Astrocyte of the spinal cord (primary cell): ENCODE measurements around the gene PVR.
"Not testable (repeated sequence)": the region's sequence is repeated elsewhere in the genome, so short reads cannot be mapped to it uniquely, and the experiment has no call there.

ENCODE experiments used
- DNase-seq: peaks from one replicate; pipeline ENCODE4 v3.0.0; 2011; ENCODE audit warnings: low read depth, low spot score
- H3K4me3 ChIP-seq: 2 replicates; pipeline ENCODE4 v1.5.1; 2011; ENCODE audit warnings: low read depth, mild to moderate bottlenecking, low read length, moderate library complexity
- CTCF ChIP-seq: IDR thresholded peaks from 2 replicates; pipeline ENCODE4 v1.5.1; 2012; ENCODE audit warnings: low read depth, mild to moderate bottlenecking, low read length, inconsistent platforms
- in situ Hi-C: cut with HindIII; loops from 2 replicates; pipeline ENCODE4 v1.10.0; 2017; ENCODE audit warnings: low sequenced_read_pairs

The PVR gene

DNA sequence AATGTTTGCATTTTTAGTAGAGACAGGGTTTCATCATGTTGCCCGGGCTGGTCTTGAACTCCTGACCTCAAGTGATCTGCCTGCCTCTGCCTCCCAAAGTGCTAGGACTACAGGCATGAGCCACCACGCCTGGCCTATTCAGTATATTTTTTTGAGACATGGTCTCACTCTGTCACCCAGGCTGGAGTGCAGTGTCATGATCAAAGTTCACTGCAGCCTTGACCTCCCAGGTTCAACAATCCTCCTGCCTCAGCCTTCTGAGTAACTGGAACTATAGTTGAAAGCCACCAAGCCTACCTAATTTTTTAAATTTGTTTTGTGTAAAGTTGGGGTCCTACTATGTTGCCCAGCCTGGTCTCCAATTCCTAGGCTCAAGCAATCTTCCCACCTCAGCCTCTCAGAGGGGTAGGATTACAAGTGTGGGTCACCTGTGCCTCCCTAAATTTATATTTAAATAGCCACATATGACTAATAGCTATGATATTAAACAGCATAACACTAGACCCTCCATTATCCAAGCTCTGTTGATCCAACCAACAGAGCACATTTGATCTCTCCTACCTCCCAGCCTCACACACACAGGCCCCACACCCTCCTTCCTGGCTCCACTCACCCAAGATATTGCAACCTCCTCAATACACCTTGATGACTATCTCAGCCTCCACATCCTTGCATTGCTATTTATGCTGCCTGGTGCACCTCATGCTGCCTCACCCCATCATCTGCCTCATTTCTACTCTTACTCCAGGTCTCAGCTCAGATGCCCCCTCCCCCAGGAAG lies 25.5 kb downstream of the PVR start:
- in situ Hi-C loops = no loop called here
- no peak overlapping the region for H3K4me3 ChIP-seq
- no peak for DNase-seq
- no peak for TF ChIP-seq CTCF

GRCh38 chr19:44670027-44670426 lies 26.3 kb downstream of the PVR start:
- in situ Hi-C loops, DNase-seq, H3K4me3 ChIP-seq: not testable (repeated sequence)

DNA sequence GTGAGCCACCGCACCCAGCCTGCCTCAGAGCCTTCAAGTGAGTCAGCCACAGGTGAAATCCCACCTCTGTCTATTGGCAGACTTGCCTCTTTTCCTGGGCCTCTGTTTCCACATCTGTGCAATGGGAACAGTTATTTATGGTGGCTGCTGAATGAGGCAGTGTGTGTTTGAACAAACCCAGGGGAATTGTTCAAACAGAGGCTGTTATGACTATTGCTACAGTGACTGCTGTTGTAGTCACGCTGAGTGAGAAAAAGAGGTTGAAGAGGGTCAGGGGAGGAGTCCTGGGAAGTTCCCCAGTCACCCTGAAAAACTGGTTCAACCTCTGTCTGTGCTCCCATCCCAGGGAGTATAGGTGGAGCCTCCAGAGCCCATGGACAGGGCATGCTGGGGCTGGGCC lies 27.7 kb downstream of the PVR start, which contains the start of gene CEACAM19:
TSS of gene CEACAM19 (plus strand) at position 83 of the 400 bp plus-strand sequence. CDS start 450 bp downstream, outside the sequence.
- in situ Hi-C loops = no loop called here
- H3K4me3 ChIP-seq = no peak within 1 kb of the TSS
- DNase-seq = no peak
- no peak for TF ChIP-seq CTCF

DNA sequence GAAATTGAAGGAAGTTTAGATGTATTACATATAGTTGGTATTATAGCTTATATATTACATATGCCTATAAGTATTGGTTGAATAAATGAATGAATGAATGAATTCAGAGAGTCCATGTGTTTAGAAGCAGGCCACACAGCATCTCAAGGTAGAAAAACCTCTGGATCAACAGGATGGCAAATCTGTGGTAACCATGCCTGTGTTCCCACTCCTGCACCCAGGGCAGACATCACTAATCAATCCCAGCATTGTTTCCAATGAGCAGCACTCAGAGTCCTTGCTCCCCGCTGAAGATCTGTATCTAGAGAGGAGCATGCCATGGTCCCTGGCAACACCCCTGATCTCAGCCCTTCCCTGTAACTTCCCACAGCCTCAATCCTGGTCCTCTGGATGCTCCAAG lies 28.5 kb downstream of the PVR start:
- no peak for TF ChIP-seq CTCF
- no peak overlapping the region for H3K4me3 ChIP-seq
- in situ Hi-C loops = no loop called here
- no peak for DNase-seq

DNA sequence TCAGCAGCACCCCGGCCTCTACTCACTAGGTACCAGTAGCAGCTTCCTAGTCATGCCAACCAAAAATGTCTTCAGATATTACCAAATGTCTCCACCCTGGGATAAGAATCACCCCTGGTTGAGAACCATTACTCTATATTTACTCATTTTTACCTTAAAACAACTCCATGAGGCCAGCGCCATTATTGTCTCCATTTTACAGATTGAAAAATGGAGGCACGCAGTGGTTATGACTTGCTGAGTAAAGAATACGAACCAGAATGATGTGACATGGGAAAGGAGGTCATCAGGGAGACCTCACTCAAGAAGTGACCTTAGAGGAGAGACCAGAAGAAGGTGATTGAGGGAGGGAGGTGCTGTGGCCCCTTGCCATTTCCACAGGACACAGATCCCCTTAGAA lies 29.8 kb downstream of the PVR start:
- no peak for DNase-seq
- TF ChIP-seq CTCF = no peak
- H3K4me3 ChIP-seq = no peak overlapping the region
- in situ Hi-C loops = no loop called here

DNA sequence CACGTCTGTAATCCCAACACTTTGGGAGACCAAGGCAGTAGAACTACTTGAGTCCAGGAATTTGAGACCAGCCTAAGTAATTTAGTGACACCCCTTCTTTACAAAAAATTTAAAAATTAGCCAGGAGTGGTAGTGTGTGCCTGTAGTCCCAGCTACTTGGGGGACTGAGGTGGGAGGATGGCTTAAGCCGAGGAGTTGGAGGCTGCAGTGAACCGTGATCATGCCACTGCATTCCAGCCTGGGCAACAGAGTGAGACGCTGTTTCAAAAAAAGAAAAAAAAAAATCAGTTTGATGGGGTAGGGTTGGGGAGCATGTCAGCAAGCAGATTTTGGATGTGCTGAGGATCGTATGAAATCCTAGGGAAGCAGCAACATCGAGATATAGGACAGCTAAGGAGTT lies 31.8 kb downstream of the PVR start:
- in situ Hi-C loops = no loop called here
- no peak for DNase-seq
- TF ChIP-seq CTCF = no peak
- no peak overlapping the region for H3K4me3 ChIP-seq

DNA sequence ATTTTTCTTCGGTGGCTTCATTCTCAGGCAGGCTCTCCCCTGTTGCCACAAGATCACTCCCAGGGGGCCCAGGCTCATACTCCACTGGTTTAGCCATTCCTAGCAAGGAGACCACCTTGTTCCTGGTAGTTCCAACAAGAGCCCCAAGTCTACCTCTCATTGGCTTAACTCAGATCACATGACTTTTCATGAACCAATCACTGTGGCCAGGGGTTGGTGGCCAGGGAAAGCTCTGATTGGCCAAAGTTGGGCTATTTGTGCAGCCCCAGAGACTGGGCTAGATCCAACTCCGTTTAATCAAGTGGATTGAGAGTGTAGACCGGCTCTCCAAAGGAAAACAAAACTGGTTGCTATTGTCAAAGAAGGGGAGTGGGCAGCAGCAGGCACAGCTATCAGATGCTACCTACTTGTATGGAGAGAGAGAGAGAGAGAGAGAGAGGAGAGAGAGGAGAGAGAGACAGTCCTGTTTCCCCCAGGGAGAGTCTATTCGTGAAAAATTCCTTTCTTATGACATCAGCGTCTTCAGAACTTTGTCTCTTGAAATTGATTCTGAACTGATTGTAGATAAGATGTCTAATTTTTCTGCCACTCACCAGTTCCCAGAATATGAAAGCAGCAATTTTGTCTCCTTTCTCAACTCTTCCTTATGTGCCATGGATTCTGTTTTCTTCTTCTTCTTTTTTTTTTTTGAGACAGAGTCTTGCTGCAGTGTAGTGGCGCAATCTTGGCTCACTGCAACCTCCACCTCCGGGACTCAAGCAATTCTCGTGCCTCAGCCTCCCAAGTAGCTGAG lies 33.5 kb downstream of the PVR start:
- H3K4me3 ChIP-seq = no peak overlapping the region
- DNase-seq = peak; percentile 61
- in situ Hi-C loops = no loop called here
- TF ChIP-seq CTCF = no peak
